ENCODE results near the gene TMEM167B. TPM values are rescaled to one million over a fixed set of nuclear protein-coding genes. Genes with fewer than 3 reads are reported as not detected.
"Not testable (repeated sequence)": the region's sequence is repeated elsewhere in the genome, so short reads cannot be mapped to it uniquely, and the experiment has no call there.

TMEM167B gene
- total and polyA plus RNA-seq, 2 experiments from 2014 or later = 27.7 to 35.6 TPM

DNA sequence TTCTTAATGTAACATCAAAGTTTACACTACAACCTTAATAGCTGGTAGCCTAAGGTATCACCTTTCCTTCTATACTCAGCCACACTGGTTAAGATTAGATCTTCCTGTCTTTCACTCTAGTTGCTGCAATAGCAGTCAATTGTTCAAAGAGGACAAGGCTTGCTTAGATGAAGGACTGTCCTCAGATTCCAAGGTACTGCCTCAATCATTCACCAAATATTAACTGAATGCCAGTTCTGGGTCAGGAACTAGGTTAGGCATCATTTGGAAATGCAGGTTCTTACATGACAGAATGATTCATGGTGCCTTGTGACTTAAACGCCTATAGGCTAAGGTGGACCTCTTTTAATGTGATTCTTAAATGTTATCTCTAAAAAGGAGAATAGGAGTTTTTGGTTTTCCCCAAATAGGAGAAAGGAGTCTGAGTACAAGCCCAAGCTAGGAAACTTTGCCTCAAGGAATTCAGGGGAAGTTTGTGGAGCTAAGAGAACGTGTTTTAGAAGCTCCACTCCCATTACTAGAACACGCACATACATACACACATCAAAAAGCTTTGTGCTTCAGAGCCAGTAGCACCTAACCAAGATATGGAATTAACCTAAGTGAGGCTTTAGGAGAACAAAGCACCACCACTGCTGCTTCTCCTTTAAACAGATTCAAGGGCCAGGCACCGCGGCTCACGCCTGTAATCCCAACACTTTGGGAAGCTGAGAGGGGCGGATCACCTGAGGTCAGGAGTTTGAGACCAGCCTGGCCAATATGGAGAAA is 40.2 kb upstream of the TMEM167B start:
- no peaks in the 10 kb centered on the region for H3K9me3 ChIP-seq (ENCODE audit: low read depth)
- WGBS, 2 experiments (ENCODE audit: low coverage in 1 of 2, low lambda C conversion rate in 2 of 2, missing lambda C conversion rate in 2 of 2) = 90 to 92% methylated on average over 7 of the region's 7 CpGs
- TF ChIP-seq EZH2 (IDR thresholded peaks at IDR 0.05; ENCODE audit: insufficient read depth, poor library complexity, severe bottlenecking) = no peak
- no peak for TF ChIP-seq EZH2phosphoT487 (IDR thresholded peaks at IDR 0.05; ENCODE audit: insufficient read depth, low read depth)
- H3K9ac ChIP-seq = no peak overlapping the region
- no peak overlapping the region for H3K4me3 ChIP-seq
- H3K27me3 ChIP-seq (replicated peaks; ENCODE audit: insufficient read depth) = no peaks in the 10 kb centered on the region
- no peaks in the 10 kb centered on the region for H4K20me1 ChIP-seq (ENCODE audit: insufficient read depth)
- in situ Hi-C loops (cut with MboI) = no loop called here
- no peaks in the 10 kb centered on the region for H3K36me3 ChIP-seq (ENCODE audit: low read depth)
- no peaks in the 10 kb centered on the region for H3K79me2 ChIP-seq (ENCODE audit: insufficient read depth)
- H3K4me2 ChIP-seq (ENCODE audit: unreplicated experiment) = no peak overlapping the region
- H2AFZ ChIP-seq = no peak overlapping the region
- no peaks in the 10 kb centered on the region for H3F3A ChIP-seq (ENCODE audit: insufficient read depth)
- no peaks in the 10 kb centered on the region for H3K4me1 ChIP-seq (ENCODE audit: insufficient read depth)
- no peak overlapping the region for H3K27ac ChIP-seq
- no peaks in the 10 kb centered on the region for H3K9me2 ChIP-seq (ENCODE audit: insufficient read depth)
- DNase-seq = no peak

DNA sequence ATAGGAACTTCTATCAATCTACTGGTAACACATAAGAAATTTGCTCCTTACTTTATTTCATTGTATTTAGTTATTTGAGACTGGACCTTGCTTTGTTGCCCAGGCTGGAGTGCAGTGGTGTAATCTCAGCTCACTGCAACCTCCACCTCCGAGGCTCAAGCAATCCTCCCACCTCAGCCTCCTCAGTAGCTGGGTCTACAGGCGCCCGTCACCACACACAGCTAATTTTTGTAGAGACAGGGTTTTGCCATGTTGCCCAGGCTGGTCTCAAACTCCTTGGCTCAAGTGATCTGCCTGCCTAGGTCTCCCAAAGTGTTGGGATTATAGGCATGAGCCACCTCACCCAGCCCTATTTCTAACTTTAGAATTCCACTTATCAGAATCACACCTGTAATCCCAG is 38.4 kb upstream of the TMEM167B start:
- H3K9ac ChIP-seq; in situ Hi-C loops (cut with MboI); H3K9me2 ChIP-seq (ENCODE audit: insufficient read depth); H3K27me3 ChIP-seq (replicated peaks; ENCODE audit: insufficient read depth); H3K79me2 ChIP-seq (ENCODE audit: insufficient read depth); H3F3A ChIP-seq (ENCODE audit: insufficient read depth); H3K36me3 ChIP-seq (ENCODE audit: low read depth); H4K20me1 ChIP-seq (ENCODE audit: insufficient read depth); DNase-seq; H2AFZ ChIP-seq; H3K9me3 ChIP-seq (ENCODE audit: low read depth); H3K4me2 ChIP-seq (ENCODE audit: unreplicated experiment); H3K4me1 ChIP-seq (ENCODE audit: insufficient read depth); H3K4me3 ChIP-seq; H3K27ac ChIP-seq: not testable (repeated sequence)
- WGBS, 2 experiments (ENCODE audit: low coverage in 1 of 2, low lambda C conversion rate in 2 of 2, missing lambda C conversion rate in 2 of 2) = 81 to 85% methylated on average over 3 of the region's 3 CpGs

DNA sequence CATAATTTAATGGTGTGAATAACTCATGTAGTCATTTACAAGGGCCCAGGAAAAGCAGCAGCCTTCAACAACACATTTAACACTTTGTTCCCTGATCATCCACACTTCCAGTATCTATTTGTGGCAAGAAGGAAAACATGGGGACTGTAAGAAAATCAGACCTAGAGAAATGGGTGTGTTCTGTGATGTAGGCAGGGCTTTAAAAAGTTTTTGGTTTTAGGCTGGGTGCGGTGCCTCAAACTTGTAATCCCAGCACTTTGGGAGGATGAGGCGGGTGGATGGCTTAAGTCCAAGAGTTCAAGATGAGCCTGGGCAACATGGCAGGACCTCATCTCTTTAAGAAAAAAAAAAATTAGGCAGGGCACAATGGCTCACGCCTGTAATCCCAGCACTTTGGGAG is 34.5 kb upstream of the TMEM167B start:
- Histone ChIP-seq H4K20me1 (ENCODE audit: insufficient read depth) (no peaks in the 10 kb centered on the region), H3K4me3 (no peak overlapping the region), H3K4me1 (ENCODE audit: insufficient read depth) (peaks cover 5% of the 10 kb centered on the region; the same call in 1 of the 2 replicates), H3F3A (ENCODE audit: insufficient read depth) (no peaks in the 10 kb centered on the region), H3K9me2 (ENCODE audit: insufficient read depth) (no peaks in the 10 kb centered on the region), H3K79me2 (ENCODE audit: insufficient read depth) (no peaks in the 10 kb centered on the region), H3K36me3 (ENCODE audit: low read depth) (no peaks in the 10 kb centered on the region), H3K9ac (no peak overlapping the region), H3K27ac (no peak overlapping the region), H3K4me2 (ENCODE audit: unreplicated experiment) (no peak overlapping the region), H3K9me3 (ENCODE audit: low read depth) (no peaks in the 10 kb centered on the region), H3K27me3 (replicated peaks; ENCODE audit: insufficient read depth) (no peaks in the 10 kb centered on the region), H2AFZ (no peak overlapping the region)
- DNase-seq = no peak
- in situ Hi-C loops (cut with MboI) = no loop called here
- TF ChIP-seq EZH2 (IDR thresholded peaks at IDR 0.05; ENCODE audit: insufficient read depth, poor library complexity, severe bottlenecking) (no peak), EZH2phosphoT487 (IDR thresholded peaks at IDR 0.05; ENCODE audit: insufficient read depth, low read depth) (no peak)
- 83 to 87% methylated on average over 3 of the region's 3 CpGs for WGBS, 2 experiments (ENCODE audit: low coverage in 1 of 2, low lambda C conversion rate in 2 of 2, missing lambda C conversion rate in 2 of 2)

DNA sequence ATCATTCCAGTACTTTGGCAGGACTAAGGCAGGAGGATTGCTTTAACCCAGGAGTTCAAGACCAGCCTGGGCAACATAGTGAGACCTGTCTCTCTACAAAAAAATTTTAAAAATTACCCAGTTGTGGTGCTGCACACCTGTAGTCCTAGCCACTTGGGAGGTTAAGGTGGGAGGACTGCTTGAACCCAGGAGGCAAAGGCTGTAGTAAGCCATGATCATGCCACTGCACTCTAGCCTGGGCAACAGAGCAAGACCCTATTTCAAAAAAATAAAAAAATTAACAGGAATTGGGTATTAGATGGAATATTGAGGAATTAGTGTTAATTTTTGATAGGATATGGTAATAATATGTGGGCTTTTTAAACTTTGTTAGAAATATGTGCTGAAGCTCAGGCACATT is 31.5 kb upstream of the TMEM167B start:
- H3K27ac ChIP-seq = no peak overlapping the region
- peaks cover 14% of the 10 kb centered on the region; the same call in 1 of the 2 replicates for H3F3A ChIP-seq (ENCODE audit: insufficient read depth)
- H3K79me2 ChIP-seq (ENCODE audit: insufficient read depth) = peaks cover 13% of the 10 kb centered on the region
- H3K4me2 ChIP-seq (ENCODE audit: unreplicated experiment) = no peak overlapping the region
- no peaks in the 10 kb centered on the region for H4K20me1 ChIP-seq (ENCODE audit: insufficient read depth)
- no peaks in the 10 kb centered on the region for H3K27me3 ChIP-seq (replicated peaks; ENCODE audit: insufficient read depth)
- peaks cover 16% of the 10 kb centered on the region for H3K36me3 ChIP-seq (ENCODE audit: low read depth)
- no peak overlapping the region for H2AFZ ChIP-seq
- no peak overlapping the region for H3K4me3 ChIP-seq
- H3K4me1 ChIP-seq (ENCODE audit: insufficient read depth) = peaks cover 5% of the 10 kb centered on the region; the same call in 1 of the 2 replicates
- TF ChIP-seq EZH2 (IDR thresholded peaks at IDR 0.05; ENCODE audit: insufficient read depth, poor library complexity, severe bottlenecking) = no peak
- TF ChIP-seq EZH2phosphoT487 (IDR thresholded peaks at IDR 0.05; ENCODE audit: insufficient read depth, low read depth) = no peak
- in situ Hi-C loops (cut with MboI) = no loop called here
- no peaks in the 10 kb centered on the region for H3K9me2 ChIP-seq (ENCODE audit: insufficient read depth)
- no peak overlapping the region for H3K9ac ChIP-seq
- DNase-seq = no peak
- no peaks in the 10 kb centered on the region for H3K9me3 ChIP-seq (ENCODE audit: low read depth)

DNA sequence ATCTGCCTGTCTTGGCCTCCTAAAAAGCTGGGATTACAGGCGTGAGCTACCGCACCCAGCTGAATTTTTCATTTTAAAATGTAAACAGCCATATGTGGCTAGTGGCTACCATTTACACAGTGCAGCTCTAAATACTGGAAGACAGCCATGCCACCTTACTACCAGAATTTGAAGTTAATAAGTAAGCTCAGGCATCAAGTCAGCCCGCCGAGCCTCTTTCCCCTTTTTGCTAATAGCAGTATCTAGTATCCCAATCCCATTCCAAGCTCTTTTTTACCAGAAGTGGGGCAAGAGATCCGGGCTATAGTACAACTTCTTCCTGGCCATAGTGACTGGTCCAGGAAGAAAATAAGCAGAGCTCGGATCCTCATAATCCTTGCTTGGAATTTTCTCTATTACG is 29.9 kb upstream of the TMEM167B start:
- DNase-seq = no peak
- no peaks in the 10 kb centered on the region for H3K9me2 ChIP-seq (ENCODE audit: insufficient read depth)
- peaks cover 17% of the 10 kb centered on the region; the same call in 1 of the 2 replicates for H3F3A ChIP-seq (ENCODE audit: insufficient read depth)
- H3K9me3 ChIP-seq (ENCODE audit: low read depth) = no peaks in the 10 kb centered on the region
- H3K4me1 ChIP-seq (ENCODE audit: insufficient read depth) = peaks cover 5% of the 10 kb centered on the region; the same call in 1 of the 2 replicates
- H4K20me1 ChIP-seq (ENCODE audit: insufficient read depth) = no peaks in the 10 kb centered on the region
- TF ChIP-seq EZH2 (IDR thresholded peaks at IDR 0.05; ENCODE audit: insufficient read depth, poor library complexity, severe bottlenecking) = no peak
- TF ChIP-seq EZH2phosphoT487 (IDR thresholded peaks at IDR 0.05; ENCODE audit: insufficient read depth, low read depth) = no peak
- no peaks in the 10 kb centered on the region for H3K27me3 ChIP-seq (replicated peaks; ENCODE audit: insufficient read depth)
- in situ Hi-C loops (cut with MboI) = no loop called here
- H3K79me2 ChIP-seq (ENCODE audit: insufficient read depth) = peaks cover 30% of the 10 kb centered on the region
- H3K9ac ChIP-seq = no peak overlapping the region
- no peak overlapping the region for H3K4me2 ChIP-seq (ENCODE audit: unreplicated experiment)
- peaks cover 33% of the 10 kb centered on the region for H3K36me3 ChIP-seq (ENCODE audit: low read depth)
- no peak overlapping the region for H3K4me3 ChIP-seq
- 65 to 73% methylated on average over 7 of the region's 7 CpGs for WGBS, 2 experiments (ENCODE audit: low coverage in 1 of 2, low lambda C conversion rate in 2 of 2, missing lambda C conversion rate in 2 of 2)
- H3K27ac ChIP-seq = no peak overlapping the region
- H2AFZ ChIP-seq = no peak overlapping the region

All from GM23248 (cell line).